Renal cortex interstitium (tissue), 3 donors: ENCODE results near the gene CHERP. TPM values are rescaled to one million over a fixed set of nuclear protein-coding genes. Genes with fewer than 3 reads are reported as not detected.

Experiments used
- polyA plus RNA-seq, 3 donors: library from polyadenylated mRNA; unstranded; fragments of 120-200 nt; gene quantifications; one replicate each; pipeline ENCODE4 v1.2.1, GENCODE V29; 2013; ENCODE audit not compliant: insufficient read length in 3 of 3

Gene CHERP
- polyA plus RNA-seq, 3 donors: 37.7 to 54.3 (median 48.5) TPM

Other genes with a start within 250 kb of the CHERP start
- gene KLF2, start 217.6 kb downstream of the CHERP start, polyA plus RNA-seq: 10 to 100 TPM; 21.7 to 37.8 (median 25.6) TPM
- gene EPS15L1, start 70.5 kb downstream of the CHERP start, polyA plus RNA-seq: 10 to 100 TPM; 27.4 to 32.1 (median 30.0) TPM
- gene CALR3, start 46.3 kb downstream of the CHERP start, polyA plus RNA-seq: not detected
- gene C19orf44, start 46.0 kb downstream of the CHERP start, polyA plus RNA-seq: 10 to 100 TPM; 15.0 to 16.7 (median 16.2) TPM
- gene SLC35E1, start 30.0 kb upstream of the CHERP start, polyA plus RNA-seq: 10 to 100 TPM; 40.9 to 48.8 (median 42.6) TPM
- gene MED26, start 85.8 kb upstream of the CHERP start, polyA plus RNA-seq: 1 to 10 TPM; 5.0 to 9.0 (median 8.0) TPM
- 100 to 1,000 TPM in 2 of 3 donors, 10 to 100 TPM in 1; 99.1 to 102 (median 102) TPM for gene SMIM7, start 117.7 kb upstream of the CHERP start, polyA plus RNA-seq
- gene TMEM38A, start 118.7 kb upstream of the CHERP start, polyA plus RNA-seq: 1 to 10 TPM; 8.1 to 8.3 (median 8.1) TPM
- gene NWD1, start 177.4 kb upstream of the CHERP start, polyA plus RNA-seq: under 1 TPM; 0.06 to 0.08 (median 0.07) TPM